ENCODE measurements around the gene ZNF740. TPM values are rescaled to one million over a fixed set of nuclear protein-coding genes. Genes with fewer than 3 reads are reported as not detected.

The ZNF740 gene
- total RNA-seq, 1 donor from 2014 or later = 38.4 TPM

DNA sequence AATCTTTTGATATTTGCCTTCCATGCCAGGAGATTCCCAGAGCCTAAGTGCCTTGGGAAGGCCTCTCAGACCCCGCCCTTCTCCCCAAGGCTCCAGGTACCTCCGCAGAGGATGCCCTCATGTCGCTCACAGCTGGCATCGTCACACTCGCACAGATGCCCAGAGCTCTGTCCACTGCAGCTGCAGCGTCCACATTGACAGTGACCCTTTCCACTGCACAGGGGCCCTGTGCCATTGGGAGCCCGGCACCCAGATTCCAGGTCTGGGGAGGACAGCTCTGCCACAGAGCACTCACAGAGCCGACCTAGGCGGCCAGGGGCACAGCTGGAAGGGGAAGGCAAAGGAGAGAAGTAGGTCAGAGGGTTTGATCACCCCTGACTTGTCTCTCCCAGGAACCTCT lies 12.5 kb downstream of the ZNF740 start:
- Histone ChIP-seq H3K4me1 (no peaks in the 10 kb centered on the region), H3K27ac (no peak overlapping the region), H3F3A (ENCODE audit: low read depth) (peaks cover 11% of the 10 kb centered on the region), H3K36me3 (no peaks in the 10 kb centered on the region), H3K9me3 (ENCODE audit: low read depth) (no peaks in the 10 kb centered on the region), H3K27me3 (peaks cover 48% of the 10 kb centered on the region), H3K9ac (no peak overlapping the region), H2AFZ (replicated peaks) (no peak overlapping the region), H3K4me3 (no peak overlapping the region), H3K79me2 (ENCODE audit: low read depth) (no peaks in the 10 kb centered on the region), H4K20me1 (ENCODE audit: low read depth) (peaks cover 21% of the 10 kb centered on the region), H3K4me2 (no peak overlapping the region)
- Mint-ChIP-seq H3K4me3 (no peak overlapping the region), H3K27ac (no peak overlapping the region), H3K4me1 (no peaks in the 10 kb centered on the region), H3K9me3 (no peaks in the 10 kb centered on the region), H3K27me3 (ENCODE audit: insufficient read depth, low read depth) (peaks cover 17% of the 10 kb centered on the region), H3K36me3 (peaks cover 8% of the 10 kb centered on the region)
- TF ChIP-seq EZH2 (IDR thresholded peaks at IDR 0.05) (no peak), EZH2phosphoT487 (IDR thresholded peaks at IDR 0.05) (no peak)
- TF ChIP-seq, protein P1, sequence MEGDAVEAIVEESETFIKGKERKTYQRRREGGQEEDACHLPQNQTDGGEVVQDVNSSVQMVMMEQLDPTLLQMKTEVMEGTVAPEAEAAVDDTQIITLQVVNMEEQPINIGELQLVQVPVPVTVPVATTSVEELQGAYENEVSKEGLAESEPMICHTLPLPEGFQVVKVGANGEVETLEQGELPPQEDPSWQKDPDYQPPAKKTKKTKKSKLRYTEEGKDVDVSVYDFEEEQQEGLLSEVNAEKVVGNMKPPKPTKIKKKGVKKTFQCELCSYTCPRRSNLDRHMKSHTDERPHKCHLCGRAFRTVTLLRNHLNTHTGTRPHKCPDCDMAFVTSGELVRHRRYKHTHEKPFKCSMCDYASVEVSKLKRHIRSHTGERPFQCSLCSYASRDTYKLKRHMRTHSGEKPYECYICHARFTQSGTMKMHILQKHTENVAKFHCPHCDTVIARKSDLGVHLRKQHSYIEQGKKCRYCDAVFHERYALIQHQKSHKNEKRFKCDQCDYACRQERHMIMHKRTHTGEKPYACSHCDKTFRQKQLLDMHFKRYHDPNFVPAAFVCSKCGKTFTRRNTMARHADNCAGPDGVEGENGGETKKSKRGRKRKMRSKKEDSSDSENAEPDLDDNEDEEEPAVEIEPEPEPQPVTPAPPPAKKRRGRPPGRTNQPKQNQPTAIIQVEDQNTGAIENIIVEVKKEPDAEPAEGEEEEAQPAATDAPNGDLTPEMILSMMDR (IDR thresholded peaks at IDR 0.05) = no peak
- no peak for DNase-seq (ENCODE audit: low spot score)

DNA sequence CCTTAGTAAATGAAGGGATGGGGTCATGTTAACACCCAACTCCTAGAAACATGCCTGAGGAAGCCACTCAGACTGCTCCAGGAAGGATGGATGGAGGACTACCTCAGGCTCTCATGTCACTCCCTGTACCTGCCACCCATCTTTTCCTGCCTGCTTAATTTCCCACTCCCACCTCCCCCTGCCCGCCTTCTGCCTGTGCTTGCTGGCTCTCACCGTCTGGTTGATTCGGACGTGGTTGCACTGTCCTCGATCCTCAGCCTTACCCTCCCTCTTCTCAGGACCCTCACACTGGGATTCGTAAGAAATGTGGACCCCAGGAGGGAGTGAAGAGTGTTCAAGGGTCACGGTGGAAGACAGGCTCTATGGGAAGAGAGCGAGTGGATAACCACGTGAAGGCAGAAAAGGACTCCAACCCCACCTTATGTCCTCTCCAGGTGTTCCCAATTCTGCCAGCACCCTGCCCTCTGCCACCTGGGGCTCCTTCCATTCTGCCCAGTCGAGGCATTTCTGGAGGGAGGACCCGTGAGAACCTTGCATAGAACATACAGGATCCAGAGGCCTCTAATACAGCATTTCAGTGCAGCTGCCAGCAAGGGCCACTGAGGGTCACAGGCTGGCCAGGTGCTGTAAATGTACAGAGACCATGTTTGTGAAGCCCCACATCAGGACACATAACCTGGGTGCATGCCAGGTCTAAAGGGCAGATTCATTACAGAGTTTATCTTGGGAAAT lies 13.6 kb downstream of the ZNF740 start:
- Histone ChIP-seq H3K79me2 (ENCODE audit: low read depth) (no peaks in the 10 kb centered on the region), H3K4me1 (no peaks in the 10 kb centered on the region), H3F3A (ENCODE audit: low read depth) (peaks cover 4% of the 10 kb centered on the region), H3K4me2 (no peak overlapping the region), H3K27ac (no peak overlapping the region), H3K36me3 (no peaks in the 10 kb centered on the region), H4K20me1 (ENCODE audit: low read depth) (peaks cover 19% of the 10 kb centered on the region), H3K9me3 (ENCODE audit: low read depth) (no peaks in the 10 kb centered on the region), H3K27me3 (peaks cover 59% of the 10 kb centered on the region), H3K4me3 (no peak overlapping the region), H3K9ac (no peak overlapping the region), H2AFZ (replicated peaks) (no peak overlapping the region)
- H3K27me3 Mint-ChIP-seq (ENCODE audit: insufficient read depth, low read depth) = peaks cover 28% of the 10 kb centered on the region
- DNase-seq (ENCODE audit: low spot score) = no peak
- H3K4me1 Mint-ChIP-seq = no peaks in the 10 kb centered on the region
- H3K4me3 Mint-ChIP-seq = no peak overlapping the region
- H3K36me3 Mint-ChIP-seq = peaks cover 4% of the 10 kb centered on the region
- H3K27ac Mint-ChIP-seq = no peak overlapping the region
- TF ChIP-seq, protein P1 (IDR thresholded peaks at IDR 0.05) = no peak
- TF ChIP-seq EZH2phosphoT487 (IDR thresholded peaks at IDR 0.05) = no peak
- TF ChIP-seq EZH2 (IDR thresholded peaks at IDR 0.05) = no peak
- H3K9me3 Mint-ChIP-seq = no peaks in the 10 kb centered on the region

DNA sequence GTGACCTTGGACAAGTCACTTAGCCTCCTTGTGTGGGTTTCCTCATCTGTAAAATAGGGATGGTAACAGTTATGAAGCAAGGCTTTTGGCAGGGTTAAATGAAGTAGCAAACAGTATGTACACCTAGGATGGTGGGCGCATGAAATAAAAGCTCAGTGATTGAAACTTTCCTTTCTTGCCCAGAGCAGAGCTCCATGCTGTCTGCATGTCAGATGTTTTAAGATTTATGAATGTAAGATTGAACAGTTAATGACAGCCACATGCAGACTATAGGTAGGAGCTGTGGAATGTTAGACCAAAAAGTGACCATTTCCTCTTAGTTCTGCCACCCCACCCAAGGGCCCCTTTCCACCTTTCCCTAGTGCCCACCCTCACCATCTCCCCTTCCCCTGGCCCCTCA lies 14.5 kb downstream of the ZNF740 start:
- H3K9me3 ChIP-seq (ENCODE audit: low read depth) = no peaks in the 10 kb centered on the region
- Mint-ChIP-seq H3K27ac (no peak overlapping the region), H3K4me3 (no peak overlapping the region), H3K9me3 (no peaks in the 10 kb centered on the region), H3K36me3 (peaks cover 4% of the 10 kb centered on the region), H3K27me3 (ENCODE audit: insufficient read depth, low read depth) (peaks cover 29% of the 10 kb centered on the region), H3K4me1 (no peaks in the 10 kb centered on the region)
- DNase-seq (ENCODE audit: low spot score) = no peak
- H3K27ac ChIP-seq = no peak overlapping the region
- no peaks in the 10 kb centered on the region for H3K79me2 ChIP-seq (ENCODE audit: low read depth)
- H3K4me3 ChIP-seq = no peak overlapping the region
- no peak overlapping the region for H3K4me2 ChIP-seq
- H3K36me3 ChIP-seq = no peaks in the 10 kb centered on the region
- no peak overlapping the region for H2AFZ ChIP-seq (replicated peaks)
- H4K20me1 ChIP-seq (ENCODE audit: low read depth) = peaks cover 12% of the 10 kb centered on the region
- no peaks in the 10 kb centered on the region for H3K4me1 ChIP-seq
- TF ChIP-seq EZH2phosphoT487 (IDR thresholded peaks at IDR 0.05) (no peak), EZH2 (IDR thresholded peaks at IDR 0.05) (no peak)
- TF ChIP-seq, protein P1 (IDR thresholded peaks at IDR 0.05) = no peak
- no peaks in the 10 kb centered on the region for H3F3A ChIP-seq (ENCODE audit: low read depth)
- H3K27me3 ChIP-seq = peaks cover 67% of the 10 kb centered on the region
- H3K9ac ChIP-seq = no peak overlapping the region
